Activated CD8-positive, alpha-beta T cell treated with anti-CD3 and anti-CD28 coated beads for 36 hours (primary cell): ENCODE data around the gene SAFB2. TPM values are rescaled to one million over a fixed set of nuclear protein-coding genes. Genes with fewer than 3 reads are reported as not detected.
A peak's percentile ranks its signal among the peaks of the same experiment; 100 is the strongest.

ENCODE experiments used
- ATAC-seq: fragments of 200-7000 bp; cut with Tn5 transposase; one replicate; pipeline ENCODE4 v1.10.0; 2021; ENCODE audit warnings: mild to moderate bottlenecking, moderate library complexity
- CTCF ChIA-PET: fragments of 350-600 bp; sonication (Branson Sonifier 250); formaldehyde crosslinking; loops from one replicate; lab custom pipeline; 2021; ENCODE audit warnings: antibody characterized with exemption; lab: Charles Lee
- POLR2A ChIA-PET: fragments of 350-600 bp; sonication (Branson Sonifier 250); formaldehyde crosslinking; loops from one replicate; lab custom pipeline; 2021; ENCODE audit warnings: antibody characterized with exemption; lab: Charles Lee
- DNase-seq: peaks from one replicate; pipeline ENCODE4 v3.0.0-alpha.2; 2020
- H3K27ac Mint-ChIP-seq: one replicate; pipeline ENCODE4 v1.8.0; 2021; ENCODE audit warnings: mild to moderate bottlenecking, mixed read lengths
- H3K27me3 Mint-ChIP-seq: one replicate; pipeline ENCODE4 v1.8.0; 2021; ENCODE audit warnings: mixed read lengths
- H3K36me3 Mint-ChIP-seq: one replicate; pipeline ENCODE4 v1.8.0; 2021; ENCODE audit warnings: low read depth, mixed read lengths
- H3K4me1 Mint-ChIP-seq: one replicate; pipeline ENCODE4 v1.8.0; 2021; ENCODE audit warnings: low read depth, mixed read lengths
- H3K4me3 Mint-ChIP-seq: one replicate; pipeline ENCODE4 v1.8.0; 2021; ENCODE audit warnings: mild to moderate bottlenecking, moderate library complexity, mixed read lengths
- H3K9me3 Mint-ChIP-seq: one replicate; pipeline ENCODE4 v1.8.0; 2021; ENCODE audit warnings: mixed read lengths
- CTCF ChIP-seq: fragments of 200-600 bp; IDR thresholded peaks from one replicate; pipeline ENCODE4 v1.8.0; 2022; ENCODE audit warnings: antibody characterized with exemption, mild to moderate bottlenecking
- intact Hi-C: fragments of 100-400 bp; cut with micrococcal nuclease; formaldehyde crosslinking; loops from one replicate; pipeline ENCODE4 v1.10.0; 2022
- total RNA-seq, 2 experiments: library from RNA; stranded (reverse); gene quantifications; one replicate each; pipeline ENCODE4 v1.2.3, GENCODE V29; 2021

SAFB2 gene
- total RNA-seq, 2 experiments from 2014 or later: 70.8 to 78.0 TPM

GRCh38 chr19:5642204-5642603 is 19.6 kb upstream of the SAFB2 start:
- ChIA-PET POLR2A (interaction anchor here (1.4 kb wide), 1 partner anchor 19 kb away, joined by 3 read pairs; no protein-coding TSS in a partner anchor), CTCF (interaction anchor here (1.0 kb wide), 1 partner anchor 22 kb away, joined by 3 read pairs; no protein-coding TSS in a partner anchor)
- peaks cover 46% of the 10 kb centered on the region for H3K36me3 Mint-ChIP-seq
- H3K27me3 Mint-ChIP-seq: no peaks in the 10 kb centered on the region
- no peaks in the 10 kb centered on the region for H3K9me3 Mint-ChIP-seq
- no peak for DNase-seq
- intact Hi-C loops: no loop called here
- H3K4me1 Mint-ChIP-seq: peaks cover 34% of the 10 kb centered on the region
- no peak for ATAC-seq
- TF ChIP-seq CTCF: no peak
- no peak overlapping the region for H3K4me3 Mint-ChIP-seq
- peak overlapping the region; percentile 22 for H3K27ac Mint-ChIP-seq

- peaks cover 36% of the 10 kb centered on the region for H3K36me3 Mint-ChIP-seq
These were observed 18.6 kb upstream of the SAFB2 start for GRCh38 chr19:5641171-5641570.

GRCh38 chr19:5637971-5638370 is 15.4 kb upstream of the SAFB2 start:
- H3K27me3 Mint-ChIP-seq: no peaks in the 10 kb centered on the region
- peaks cover 27% of the 10 kb centered on the region for H3K36me3 Mint-ChIP-seq
- H3K4me3 Mint-ChIP-seq: no peak overlapping the region
- ChIA-PET CTCF (interaction anchor here (1.3 kb wide), 1 partner anchor 13 kb away, joined by 3 read pairs; no protein-coding TSS in a partner anchor), POLR2A (no interaction called here)
- H3K27ac Mint-ChIP-seq: no peak overlapping the region
- peaks cover 39% of the 10 kb centered on the region for H3K4me1 Mint-ChIP-seq
- no peak for TF ChIP-seq CTCF
- H3K9me3 Mint-ChIP-seq: no peaks in the 10 kb centered on the region
- intact Hi-C loops: no loop called here
- no peak for DNase-seq
- no peak for ATAC-seq

More at GRCh38 chr19:5641171-5641570, 18.6 kb upstream of the SAFB2 start:
- H3K4me1 Mint-ChIP-seq: peaks cover 34% of the 10 kb centered on the region
- ChIA-PET CTCF (no interaction called here), POLR2A (interaction anchor here (0.7 kb wide), 1 partner anchor 124 kb away, joined by 3 read pairs; no protein-coding TSS in a partner anchor)
- TF ChIP-seq CTCF: no peak
- no peak for DNase-seq
- H3K9me3 Mint-ChIP-seq: no peaks in the 10 kb centered on the region
- no peaks in the 10 kb centered on the region for H3K27me3 Mint-ChIP-seq
- no peak overlapping the region for H3K4me3 Mint-ChIP-seq
- peak overlapping the region; percentile 1 for H3K27ac Mint-ChIP-seq
- no peak for ATAC-seq
- intact Hi-C loops: no loop called here

- Mint-ChIP-seq H3K4me3 (no peak overlapping the region), H3K4me1 (peaks cover 46% of the 10 kb centered on the region), H3K27me3 (no peaks in the 10 kb centered on the region), H3K9me3 (no peaks in the 10 kb centered on the region), H3K36me3 (peaks cover 27% of the 10 kb centered on the region), H3K27ac (no peak overlapping the region)
- TF ChIP-seq CTCF: no peak
- ATAC-seq (no peak), DNase-seq (no peak)
- CTCF ChIA-PET: interaction anchor here (1.0 kb wide), 2 partner anchors 9 to 11 kb away, joined by 3 read pairs; no protein-coding TSS in a partner anchor
- intact Hi-C loops: no loop called here
- POLR2A ChIA-PET: interaction anchor here (0.7 to 2.2 kb wide), 2 partner anchors 11 to 15 kb away, joined by 3 to 17 read pairs; partner anchors contain the start of genes SAFB and SAFB2
These were observed 12.9 kb upstream of the SAFB2 start for GRCh38 chr19:5635427-5635826.

- ATAC-seq (no peak), DNase-seq (no peak)
- ChIA-PET CTCF (no interaction called here), POLR2A (interaction anchor here (0.8 to 1.2 kb wide), 6 partner anchors 11 to 40 kb away, joined by 3 to 4 read pairs (median 3); no protein-coding TSS in a partner anchor)
- no peak for TF ChIP-seq CTCF
- H3K36me3 Mint-ChIP-seq: peaks cover 47% of the 10 kb centered on the region
- H3K4me3 Mint-ChIP-seq: no peak overlapping the region
- H3K4me1 Mint-ChIP-seq: peaks cover 64% of the 10 kb centered on the region
- intact Hi-C loops: no loop called here
- peak overlapping the region; percentile 5 for H3K27ac Mint-ChIP-seq
- no peaks in the 10 kb centered on the region for H3K9me3 Mint-ChIP-seq
- no peaks in the 10 kb centered on the region for H3K27me3 Mint-ChIP-seq
These were observed 10.1 kb upstream of the SAFB2 start for GRCh38 chr19:5632657-5633056.
